WERI-Rb-1 (cell line): ENCODE results near the gene HDAC10.

Experiments used
- DNase-seq: peaks from one replicate; pipeline ENCODE4 v3.0.0-alpha.2; 2020
- H3K27ac ChIP-seq: fragments of 250-450 bp; sonication (Bioruptor Pico); 2 replicates; pipeline ENCODE4 v1.5.1; 2020; ENCODE audit warnings: mild to moderate bottlenecking, moderate library complexity
- H3K27me3 ChIP-seq: fragments of 250-450 bp; sonication (Bioruptor Pico); 2 replicates; pipeline ENCODE4 v1.5.1; 2021; ENCODE audit warnings: mild to moderate bottlenecking, low read depth, moderate library complexity; ENCODE audit not compliant: insufficient read depth, severe bottlenecking
- H3K36me3 ChIP-seq: fragments of 250-450 bp; sonication (Bioruptor Pico); 2 replicates; pipeline ENCODE4 v1.5.1; 2020; ENCODE audit warnings: mild to moderate bottlenecking, moderate library complexity
- H3K4me3 ChIP-seq: 2 replicates; pipeline ENCODE4 v1.5.1; 2011; ENCODE audit warnings: low read depth, mild to moderate bottlenecking, control low read depth, low read length
- H3K9me3 ChIP-seq: fragments of 250-450 bp; sonication (Bioruptor Pico); 2 replicates; pipeline ENCODE4 v1.5.1; 2021; ENCODE audit warnings: mild to moderate bottlenecking, moderate library complexity; ENCODE audit not compliant: severe bottlenecking
- CTCF ChIP-seq: IDR thresholded peaks from 2 replicates; pipeline ENCODE4 v1.5.1; 2011; ENCODE audit warnings: low read depth, mild to moderate bottlenecking, control low read depth, inconsistent platforms, low read length

Gene HDAC10

DNA sequence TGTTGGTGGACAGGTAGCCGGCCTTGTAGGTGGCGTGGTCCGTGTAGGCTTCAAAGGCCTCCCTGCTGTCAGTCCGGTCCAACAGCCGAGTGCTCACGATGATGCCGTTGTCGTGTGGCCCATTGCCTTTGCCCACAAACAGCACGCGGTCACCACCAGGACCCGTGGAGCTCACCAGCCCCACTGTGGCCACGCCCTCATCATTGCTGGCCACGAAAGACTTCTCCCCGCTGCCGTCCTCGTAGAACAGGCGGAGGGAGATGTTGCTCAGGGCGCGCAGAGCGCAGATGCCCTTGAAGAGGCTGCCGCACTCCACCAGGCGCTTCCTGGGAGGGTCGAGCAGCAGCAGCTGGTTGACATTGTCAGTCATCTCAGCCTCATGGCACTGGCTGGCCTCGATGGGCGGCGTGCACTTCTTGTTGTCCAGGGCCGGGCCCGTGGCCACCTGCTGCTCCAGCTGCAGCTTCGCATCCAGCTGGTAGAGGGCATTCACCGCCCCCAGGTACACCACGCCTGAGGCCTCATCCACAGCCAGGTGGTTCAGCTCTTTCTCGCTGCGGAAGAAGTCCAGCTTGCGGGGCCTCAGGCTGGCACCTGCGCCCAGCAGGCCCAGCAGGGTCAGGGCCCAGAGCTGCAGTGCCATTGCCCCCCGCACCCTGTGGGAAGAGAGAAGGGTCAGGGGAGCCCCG lies 39.0 kb upstream of the HDAC10 start:
- H3K4me3 ChIP-seq: no peak overlapping the region
- no peak overlapping the region for H3K27ac ChIP-seq

GRCh38 chr22:50289151-50289941 lies 38.3 kb upstream of the HDAC10 start:
- Histone ChIP-seq H3K27ac (no peak overlapping the region), H3K9me3 (no peaks in the 10 kb centered on the region), H3K36me3 (peaks cover 65% of the 10 kb centered on the region), H3K4me3 (no peak overlapping the region), H3K27me3 (no peaks in the 10 kb centered on the region)
- no peak for TF ChIP-seq CTCF
- no peak for DNase-seq

More for the DNA sequence above, 39.0 kb upstream of the HDAC10 start:
- DNase-seq: no peak
- TF ChIP-seq CTCF: no peak
- peaks cover 65% of the 10 kb centered on the region for H3K36me3 ChIP-seq
- H3K27me3 ChIP-seq: no peaks in the 10 kb centered on the region
- no peaks in the 10 kb centered on the region for H3K9me3 ChIP-seq

- TF ChIP-seq CTCF: no peak
- DNase-seq: no peak
- H3K36me3 ChIP-seq: peaks cover 70% of the 10 kb centered on the region
- H3K27me3 ChIP-seq: no peaks in the 10 kb centered on the region
- no peak overlapping the region for H3K27ac ChIP-seq
- H3K9me3 ChIP-seq: no peaks in the 10 kb centered on the region
- no peak overlapping the region for H3K4me3 ChIP-seq
Measured at GRCh38 chr22:50287731-50288130, 36.7 kb upstream of the HDAC10 start.

- Histone ChIP-seq H3K9me3 (no peaks in the 10 kb centered on the region), H3K27me3 (no peaks in the 10 kb centered on the region), H3K36me3 (peaks cover 75% of the 10 kb centered on the region), H3K27ac (no peak overlapping the region), H3K4me3 (no peak overlapping the region)
- TF ChIP-seq CTCF: no peak
- no peak for DNase-seq
Measured at GRCh38 chr22:50286701-50287318, 35.7 kb upstream of the HDAC10 start.

DNA sequence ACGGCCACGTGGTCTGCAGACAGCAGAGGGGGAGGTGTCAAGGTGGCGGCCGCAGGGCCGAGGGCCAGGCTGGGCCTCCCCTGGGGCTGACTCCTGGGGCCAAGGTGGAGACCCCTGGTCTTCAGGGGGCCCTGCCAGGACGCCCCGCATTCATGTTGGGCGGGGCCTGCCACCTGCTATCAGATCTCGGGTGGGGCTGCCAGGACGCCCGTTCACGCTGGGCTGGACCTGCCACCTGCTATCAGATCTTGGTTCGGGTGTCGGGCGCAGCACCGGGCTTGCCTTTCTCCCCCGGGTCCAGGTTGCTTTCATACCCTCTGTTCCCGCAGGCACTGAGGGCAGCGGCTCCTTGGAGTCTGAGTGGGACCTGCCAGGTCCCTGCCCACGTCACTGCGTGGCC lies 35.2 kb upstream of the HDAC10 start:
- H3K27ac ChIP-seq: no peak overlapping the region
- no peak overlapping the region for H3K4me3 ChIP-seq
- peaks cover 78% of the 10 kb centered on the region for H3K36me3 ChIP-seq
- DNase-seq: no peak
- no peaks in the 10 kb centered on the region for H3K27me3 ChIP-seq
- no peak for TF ChIP-seq CTCF
- H3K9me3 ChIP-seq: no peaks in the 10 kb centered on the region
